ENCODE data around the gene TNS3. TPM values are rescaled to one million over a fixed set of nuclear protein-coding genes. Genes with fewer than 3 reads are reported as not detected.

Gene TNS3
- total and polyA plus RNA-seq, 10 of the 15 experiments (the other 5 are each of a cell fraction or from before 2014, with no cell fraction given) = 0.27 to 2.7 (median 0.79) TPM

GRCh38 chr7:47610506-47611044 lies 28.7 kb upstream of the TNS3 start:
- Histone ChIP-seq H3K4me3 (no peak overlapping the region), H3K79me2 (ENCODE audit: control insufficient read depth, insufficient read depth, low read length) (no peaks in the 10 kb centered on the region), H3K4me1 (ENCODE audit: control insufficient read depth, insufficient read depth, low read length) (no peaks in the 10 kb centered on the region), H4K20me1 (ENCODE audit: control insufficient read depth, insufficient read depth) (no peaks in the 10 kb centered on the region), H2AFZ (ENCODE audit: control insufficient read depth, low read depth, low read length) (no peak overlapping the region), H3K4me2 (ENCODE audit: control insufficient read depth, insufficient read depth) (no peak overlapping the region), H3K27ac (ENCODE audit: control insufficient read depth, insufficient read depth) (no peak overlapping the region), H3K9ac (ENCODE audit: control insufficient read depth, insufficient read depth, low read length) (no peak overlapping the region), H3K9me3 (replicated peaks; ENCODE audit: control insufficient read depth, insufficient read depth, low read length) (no peaks in the 10 kb centered on the region), H3K36me3 (ENCODE audit: control insufficient read depth in 2 of 2, insufficient read depth in 2 of 2, low read length in 1 of 2) (no peaks in the 10 kb centered on the region), H3K27me3 (replicated peaks in 1 of 2; ENCODE audit: control insufficient read depth in 2 of 2, insufficient read depth in 2 of 2, low read length in 1 of 2) (no peaks in the 10 kb centered on the region)
- ChIA-PET CTCF (no interaction called here), SMC1A (ENCODE audit: uncharacterized antibody, unreplicated experiment) (interaction anchor here (1.0 kb wide), 1 partner anchor 25 kb away, joined by 3 read pairs; no protein-coding TSS in a partner anchor), RAD21 (ENCODE audit: unreplicated experiment) (no interaction called here), POLR2A (no interaction called here)
- FAIRE-seq (no peak), ATAC-seq (no peak), DNase-seq (ENCODE audit: low read depth, low spot score) (no peak)
- WGBS (ENCODE audit: insufficient coverage, insufficient replicate concordance, low lambda C conversion rate, missing lambda C conversion rate) = 37% methylated on average over 4 of the region's 4 CpGs
- in situ Hi-C loops (cut with MboI) (no loop called here), intact Hi-C loops (cut with micrococcal nuclease; ENCODE audit: unreplicated experiment) (no loop called here)
- no TSS peak for BruUV-seq (replicated peaks)
- TF ChIP-seq MYC (IDR thresholded peaks at IDR 0.05; ENCODE audit: insufficient read depth, insufficient read length, insufficient replicate concordance, low read length, severe bottlenecking) (no peak), GABPA (IDR thresholded peaks at IDR 0.05; ENCODE audit: low read depth) (no peak), SMARCA5 (IDR thresholded peaks at IDR 0.05) (no peak), SKIL (IDR thresholded peaks at IDR 0.05; ENCODE audit: low read depth, poor library complexity, severe bottlenecking) (no peak), CHD1 (IDR thresholded peaks at IDR 0.05; ENCODE audit: low read depth, low read length) (no peak), NFXL1 (IDR thresholded peaks at IDR 0.05; ENCODE audit: borderline replicate concordance) (no peak), MEF2A (IDR thresholded peaks at IDR 0.05; ENCODE audit: insufficient read depth, low read depth, low read length) (no peak), YBX1 (IDR thresholded peaks at IDR 0.05) (no peak)
- TF ChIP-seq, protein P1, sequence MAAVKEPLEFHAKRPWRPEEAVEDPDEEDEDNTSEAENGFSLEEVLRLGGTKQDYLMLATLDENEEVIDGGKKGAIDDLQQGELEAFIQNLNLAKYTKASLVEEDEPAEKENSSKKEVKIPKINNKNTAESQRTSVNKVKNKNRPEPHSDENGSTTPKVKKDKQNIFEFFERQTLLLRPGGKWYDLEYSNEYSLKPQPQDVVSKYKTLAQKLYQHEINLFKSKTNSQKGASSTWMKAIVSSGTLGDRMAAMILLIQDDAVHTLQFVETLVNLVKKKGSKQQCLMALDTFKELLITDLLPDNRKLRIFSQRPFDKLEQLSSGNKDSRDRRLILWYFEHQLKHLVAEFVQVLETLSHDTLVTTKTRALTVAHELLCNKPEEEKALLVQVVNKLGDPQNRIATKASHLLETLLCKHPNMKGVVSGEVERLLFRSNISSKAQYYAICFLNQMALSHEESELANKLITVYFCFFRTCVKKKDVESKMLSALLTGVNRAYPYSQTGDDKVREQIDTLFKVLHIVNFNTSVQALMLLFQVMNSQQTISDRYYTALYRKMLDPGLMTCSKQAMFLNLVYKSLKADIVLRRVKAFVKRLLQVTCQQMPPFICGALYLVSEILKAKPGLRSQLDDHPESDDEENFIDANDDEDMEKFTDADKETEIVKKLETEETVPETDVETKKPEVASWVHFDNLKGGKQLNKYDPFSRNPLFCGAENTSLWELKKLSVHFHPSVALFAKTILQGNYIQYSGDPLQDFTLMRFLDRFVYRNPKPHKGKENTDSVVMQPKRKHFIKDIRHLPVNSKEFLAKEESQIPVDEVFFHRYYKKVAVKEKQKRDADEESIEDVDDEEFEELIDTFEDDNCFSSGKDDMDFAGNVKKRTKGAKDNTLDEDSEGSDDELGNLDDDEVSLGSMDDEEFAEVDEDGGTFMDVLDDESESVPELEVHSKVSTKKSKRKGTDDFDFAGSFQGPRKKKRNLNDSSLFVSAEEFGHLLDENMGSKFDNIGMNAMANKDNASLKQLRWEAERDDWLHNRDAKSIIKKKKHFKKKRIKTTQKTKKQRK (IDR thresholded peaks at IDR 0.05; ENCODE audit: low read depth, low read length) = no peak

Measured in GM12878 (cell line).